WTC11 (cell line): Measurements from ENCODE around the gene PARL.

Experiments
- ATF6 ChIP-seq: sonication (generic); formaldehyde crosslinking; IDR thresholded peaks from 2 replicates; pipeline ENCODE4 v1.8.1; 2023; ENCODE audit warnings: mild to moderate bottlenecking, missing genetic modification reagents
- FOXP1 ChIP-seq: sonication (generic); formaldehyde crosslinking; IDR thresholded peaks from 2 replicates; pipeline ENCODE4 v1.8.0; 2022; ENCODE audit warnings: missing genetic modification reagents, mild to moderate bottlenecking, moderate library complexity, borderline replicate concordance
- USF2 ChIP-seq: sonication (generic); formaldehyde crosslinking; IDR thresholded peaks from 2 replicates; pipeline ENCODE4 v1.8.1; 2023; ENCODE audit warnings: mild to moderate bottlenecking, missing genetic modification reagents, moderate library complexity
- TF ChIP-seq, protein P1 (sequence below): sonication (generic); formaldehyde crosslinking; IDR thresholded peaks from 2 replicates; pipeline ENCODE4 v1.8.1; 2022; ENCODE audit warnings: low read depth, missing genetic modification reagents, borderline replicate concordance
- TF ChIP-seq, protein P2 (sequence below): sonication (generic); formaldehyde crosslinking; IDR thresholded peaks from 2 replicates; pipeline ENCODE4 v1.8.0; 2023; ENCODE audit warnings: missing genetic modification reagents

- no peak for TF ChIP-seq FOXP1 (CRISPR knock-in tag)
- no peak for TF ChIP-seq USF2
- no peak for TF ChIP-seq ATF6 (CRISPR knock-in tag)
- TF ChIP-seq, protein P1, sequence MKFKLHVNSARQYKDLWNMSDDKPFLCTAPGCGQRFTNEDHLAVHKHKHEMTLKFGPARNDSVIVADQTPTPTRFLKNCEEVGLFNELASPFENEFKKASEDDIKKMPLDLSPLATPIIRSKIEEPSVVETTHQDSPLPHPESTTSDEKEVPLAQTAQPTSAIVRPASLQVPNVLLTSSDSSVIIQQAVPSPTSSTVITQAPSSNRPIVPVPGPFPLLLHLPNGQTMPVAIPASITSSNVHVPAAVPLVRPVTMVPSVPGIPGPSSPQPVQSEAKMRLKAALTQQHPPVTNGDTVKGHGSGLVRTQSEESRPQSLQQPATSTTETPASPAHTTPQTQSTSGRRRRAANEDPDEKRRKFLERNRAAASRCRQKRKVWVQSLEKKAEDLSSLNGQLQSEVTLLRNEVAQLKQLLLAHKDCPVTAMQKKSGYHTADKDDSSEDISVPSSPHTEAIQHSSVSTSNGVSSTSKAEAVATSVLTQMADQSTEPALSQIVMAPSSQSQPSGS = no peak
- TF ChIP-seq, protein P2, sequence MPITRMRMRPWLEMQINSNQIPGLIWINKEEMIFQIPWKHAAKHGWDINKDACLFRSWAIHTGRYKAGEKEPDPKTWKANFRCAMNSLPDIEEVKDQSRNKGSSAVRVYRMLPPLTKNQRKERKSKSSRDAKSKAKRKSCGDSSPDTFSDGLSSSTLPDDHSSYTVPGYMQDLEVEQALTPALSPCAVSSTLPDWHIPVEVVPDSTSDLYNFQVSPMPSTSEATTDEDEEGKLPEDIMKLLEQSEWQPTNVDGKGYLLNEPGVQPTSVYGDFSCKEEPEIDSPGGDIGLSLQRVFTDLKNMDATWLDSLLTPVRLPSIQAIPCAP (CRISPR knock-in tag) = no peak
These were observed 83.1 kb downstream of the PARL start for GRCh38 chr3:183801601-183802000.
